Fibroblast of mammary gland (primary cell): ENCODE results near the gene ARHGAP8.
A peak's percentile ranks its signal among the peaks of the same experiment; 100 is the strongest.
"Not testable (repeated sequence)": the region's sequence is repeated elsewhere in the genome, so short reads cannot be mapped to it uniquely, and the experiment has no call there.

Experiments
- DNase-seq: peaks from one replicate; pipeline ENCODE4 v3.0.0-alpha.2; 2010; ENCODE audit warnings: low read depth
- H3K4me3 ChIP-seq: 2 replicates; pipeline ENCODE4 v1.5.1; 2011; ENCODE audit warnings: low read depth, mild to moderate bottlenecking, low read length, moderate library complexity; ENCODE audit not compliant: control insufficient read depth
- CTCF ChIP-seq: conservative IDR thresholded peaks from 2 replicates; pipeline ENCODE4 v1.5.1; 2011; ENCODE audit warnings: low read depth, low read length, inconsistent platforms; ENCODE audit not compliant: control insufficient read depth, insufficient read depth

The ARHGAP8 gene

GRCh38 chr22:44894321-44894720 is 141.9 kb downstream of the ARHGAP8 start:
- DNase-seq = no peak
- TF ChIP-seq CTCF = no peak
- H3K4me3 ChIP-seq = no peak overlapping the region

- DNase-seq = no peak
- no peak for TF ChIP-seq CTCF
- H3K4me3 ChIP-seq = no peak overlapping the region
Observed at GRCh38 chr22:44894782-44895181, 142.4 kb downstream of the ARHGAP8 start.

- TF ChIP-seq CTCF = no peak
- DNase-seq = no peak
- H3K4me3 ChIP-seq = no peak overlapping the region
Observed at GRCh38 chr22:44895296-44896055, 143.1 kb downstream of the ARHGAP8 start.

GRCh38 chr22:44898236-44898635 is 145.9 kb downstream of the ARHGAP8 start:
- no peak for TF ChIP-seq CTCF
- H3K4me3 ChIP-seq = no peak overlapping the region
- no peak for DNase-seq

- TF ChIP-seq CTCF = no peak
- no peak overlapping the region for H3K4me3 ChIP-seq
- DNase-seq = peak; percentile 5
Observed at GRCh38 chr22:44901301-44901700, 148.9 kb downstream of the ARHGAP8 start.

GRCh38 chr22:44903164-44903563 is 150.8 kb downstream of the ARHGAP8 start:
- not testable (repeated sequence) for DNase-seq

GRCh38 chr22:44904492-44905152 is 152.2 kb downstream of the ARHGAP8 start:
- DNase-seq, H3K4me3 ChIP-seq: not testable (repeated sequence)

More at GRCh38 chr22:44903164-44903563, 150.8 kb downstream of the ARHGAP8 start:
- not testable (repeated sequence) for H3K4me3 ChIP-seq
